Amniotic epithelial cell (primary cell): ENCODE data around the gene EPDR1.

Experiments
- DNase-seq: peaks from one replicate; pipeline ENCODE4 v3.0.0-alpha.2; 2010; ENCODE audit warnings: low read depth

EPDR1 gene

GRCh38 chr7:37920305-37920848, at the start of gene EPDR1:
EPDR1 (plus strand) TSS chr7:37920640; CDS start chr7:37920940, 300 bp downstream.
- no peak for DNase-seq

GRCh38 chr7:37882086-37882485, 38.4 kb upstream of the EPDR1 start:
- no peak for DNase-seq

GRCh38 chr7:37893359-37893758, 27.1 kb upstream of the EPDR1 start:
- no peak for DNase-seq

- no peak for DNase-seq
Observed at GRCh38 chr7:37894671-37895070, 25.8 kb upstream of the EPDR1 start.

- no peak for DNase-seq
Observed at GRCh38 chr7:37899712-37900247, 20.7 kb upstream of the EPDR1 start.

- no peak for DNase-seq
Observed at GRCh38 chr7:37901236-37901827, 19.1 kb upstream of the EPDR1 start.

- DNase-seq = peak; percentile 1
Observed at GRCh38 chr7:37901890-37902524, 18.4 kb upstream of the EPDR1 start.

- no peak for DNase-seq
Observed at GRCh38 chr7:37908221-37908788, 12.1 kb upstream of the EPDR1 start.

- DNase-seq = no peak
Observed at GRCh38 chr7:37912756-37913155, 7.7 kb upstream of the EPDR1 start.

- DNase-seq = no peak
Observed at GRCh38 chr7:37915438-37915837, 5.0 kb upstream of the EPDR1 start.

GRCh38 chr7:37916017-37916672, 4.3 kb upstream of the EPDR1 start:
- no peak for DNase-seq

GRCh38 chr7:37916673-37917660, 3.5 kb upstream of the EPDR1 start, which contains the start of gene SFRP4:
SFRP4 (minus strand) TSS chr7:37916817; CDS start chr7:37916537, 280 bp downstream.
- DNase-seq = no peak

- DNase-seq = no peak
Observed at GRCh38 chr7:37918526-37918925, 1.9 kb upstream of the EPDR1 start.

- DNase-seq = no peak
Observed at GRCh38 chr7:37920849-37921805, 687 bp downstream of the EPDR1 start.

GRCh38 chr7:37921876-37922275, 1.4 kb downstream of the EPDR1 start:
- no peak for DNase-seq

GRCh38 chr7:37923996-37924395, 3.6 kb downstream of the EPDR1 start:
- no peak for DNase-seq

GRCh38 chr7:37924491-37925041, 4.1 kb downstream of the EPDR1 start:
- no peak for DNase-seq

GRCh38 chr7:37925620-37926019, 5.2 kb downstream of the EPDR1 start:
- DNase-seq = no peak

- DNase-seq = no peak
Observed at GRCh38 chr7:37927773-37928444, 7.5 kb downstream of the EPDR1 start.
